Lung (tissue), 12 donors: Measurements from ENCODE around the gene MAST4. TPM values are rescaled to one million over a fixed set of nuclear protein-coding genes. Genes with fewer than 3 reads are reported as not detected.
A peak's percentile ranks its signal among the peaks of the same experiment; 100 is the strongest.
"Not testable (repeated sequence)": the region's sequence is repeated elsewhere in the genome, so short reads cannot be mapped to it uniquely, and the experiment has no call there.

Experiments used
- ATAC-seq: fragments of 200-7000 bp; cut with Tn5 transposase; one replicate; pipeline ENCODE4 v1.9.1; 2020; ENCODE audit warnings: moderate number of reproducible peaks; ENCODE audit not compliant: insufficient read depth, low FRiP score
- DNase-seq, 3 donors: peaks; one replicate each; pipeline ENCODE4 v3.0.0-alpha.2; 2013 to 2017
- H3K27ac ChIP-seq, 2 donors: one replicate each; pipeline ENCODE4 v1.5.1; 2013; ENCODE audit warnings: mild to moderate bottlenecking in 2 of 2, moderate library complexity in 2 of 2, control low read depth in 1 of 2, inconsistent platforms in 1 of 2, low read depth in 1 of 2, low read length in 1 of 2
- H3K27me3 ChIP-seq, 3 donors: one replicate each; pipeline ENCODE4 v1.5.1; 2013; ENCODE audit warnings: low read length in 2 of 3; ENCODE audit not compliant: control insufficient read depth in 3 of 3, insufficient read depth in 3 of 3
- H3K36me3 ChIP-seq, 4 donors: one replicate each; pipeline ENCODE4 v1.5.1; 2013; ENCODE audit warnings: low read length in 4 of 4, mild to moderate bottlenecking in 1 of 4, moderate library complexity in 1 of 4; ENCODE audit not compliant: control insufficient read depth in 4 of 4, insufficient read depth in 4 of 4
- H3K4me1 ChIP-seq, 5 donors: one replicate each; pipeline ENCODE4 v1.5.1; 2013; ENCODE audit warnings: low read length in 5 of 5, mild to moderate bottlenecking in 2 of 5, moderate library complexity in 1 of 5; ENCODE audit not compliant: control insufficient read depth in 5 of 5, insufficient read depth in 5 of 5
- H3K4me3 ChIP-seq: one replicate; pipeline ENCODE4 v1.5.1; 2013; ENCODE audit warnings: mild to moderate bottlenecking, control low read depth, moderate library complexity
- H3K9ac ChIP-seq, 2 donors: one replicate each; pipeline ENCODE4 v1.5.1; 2013; ENCODE audit warnings: low read length in 2 of 2, control low read depth in 1 of 2; ENCODE audit not compliant: insufficient read depth in 1 of 2
- H3K9me3 ChIP-seq, 4 donors: one replicate each; pipeline ENCODE4 v1.5.1; 2013; ENCODE audit warnings: low read length in 3 of 4, mild to moderate bottlenecking in 1 of 4, moderate library complexity in 1 of 4; ENCODE audit not compliant: control insufficient read depth in 4 of 4, insufficient read depth in 3 of 4
- CTCF ChIP-seq: IDR thresholded peaks from 2 replicates; pipeline ENCODE4 v1.5.1; 2012; ENCODE audit warnings: mild to moderate bottlenecking; ENCODE audit errors: control extremely low read depth, extremely low read depth
- WGBS, 2 donors: extraction: QIAGEN DNeasy Blood & Tissue Kit; methylation state at CpG; one replicate each; pipeline ENCODE4 v1.1.7; 2013; 5-methylcytosine and 5-hydroxymethylcytosine counted together
- polyA plus RNA-seq, 2 donors: library from polyadenylated mRNA; stranded (reverse); fragments of 200-250 nt; gene quantifications; one replicate each; pipeline ENCODE4 v1.2.1, GENCODE V29; 2013
- total RNA-seq, 2 donors: library from RNA; depleted of rRNA in 1 of 2; stranded (reverse); fragments of >200 nt in 1 of 2; gene quantifications; one replicate each; pipeline ENCODE4 v1.2.1, GENCODE V29; 2014 to 2021
- donor health status: control.
- donor health status: control.
- donor health status: Bipolar disorder and iron deficiency.
- donor health status: healthy.
- donor health status: DM: yes; HTN: yes; CAD: no.

Gene MAST4
- total and polyA plus RNA-seq, 4 donors = 13.9 to 153 (median 46.2) TPM

GRCh38 chr5:66820630-66821207 lies 224.5 kb downstream of the MAST4 start:
- no peak for TF ChIP-seq CTCF
- WGBS, 2 donors = 97 to 98% methylated on average over 5 of the region's 5 CpGs
- no peaks in the 10 kb centered on the region for H3K9me3 ChIP-seq
- peaks cover 0 to 7% (median 0%) of the 10 kb centered on the region in 5 donors for H3K4me1 ChIP-seq
- no peak overlapping the region for H3K9ac ChIP-seq
- DNase-seq = no peak
- no peak for ATAC-seq
- no peaks in the 10 kb centered on the region for H3K27me3 ChIP-seq
- H3K36me3 ChIP-seq = no peaks in the 10 kb centered on the region
- H3K27ac ChIP-seq = no peak overlapping the region
- H3K4me3 ChIP-seq = no peak overlapping the region

GRCh38 chr5:66821688-66822429 lies 225.7 kb downstream of the MAST4 start:
- Histone ChIP-seq H3K36me3 (no peaks in the 10 kb centered on the region), H3K9me3 (no peaks in the 10 kb centered on the region), H3K9ac (no peak overlapping the region), H3K4me1 (peaks cover 0 to 9% (median 4%) of the 10 kb centered on the region in 5 donors), H3K27ac (peak overlapping the region; percentile 21 to 43), H3K4me3 (no peak overlapping the region), H3K27me3 (no peaks in the 10 kb centered on the region)
- WGBS, 2 donors = 57 to 69% methylated on average over 4 of the region's 4 CpGs
- ATAC-seq = peak; percentile 79
- no peak for TF ChIP-seq CTCF
- no peak for DNase-seq

GRCh38 chr5:66822906-66823305 lies 226.7 kb downstream of the MAST4 start:
- DNase-seq = not testable (repeated sequence)

GRCh38 chr5:66824476-66824875 lies 228.3 kb downstream of the MAST4 start:
- peaks cover 3 to 15% (median 10%) of the 10 kb centered on the region in 5 donors for H3K4me1 ChIP-seq
- DNase-seq (no peak), ATAC-seq (no peak)
- TF ChIP-seq CTCF = no peak
- H3K27ac ChIP-seq = peak overlapping the region in 1 of 2 donors; percentile 7
- no peaks in the 10 kb centered on the region for H3K27me3 ChIP-seq
- no peak overlapping the region for H3K9ac ChIP-seq
- H3K4me3 ChIP-seq = no peak overlapping the region
- WGBS, 2 donors = 92 to 95% methylated on average over 4 of the region's 4 CpGs
- H3K36me3 ChIP-seq = no peaks in the 10 kb centered on the region
- no peaks in the 10 kb centered on the region for H3K9me3 ChIP-seq

More at GRCh38 chr5:66822906-66823305, 226.7 kb downstream of the MAST4 start:
- not testable (repeated sequence) for ATAC-seq, H3K9ac ChIP-seq, H3K27ac ChIP-seq, H3K27me3 ChIP-seq, H3K9me3 ChIP-seq, H3K4me3 ChIP-seq, H3K36me3 ChIP-seq
- H3K4me1 ChIP-seq = peaks cover 0 to 13% (median 5%) of the 10 kb centered on the region in 5 donors
- 58 to 68% methylated on average over 2 of the region's 2 CpGs for WGBS, 2 donors
